Measurements from ENCODE around the gene PTBP1.

The PTBP1 gene

DNA sequence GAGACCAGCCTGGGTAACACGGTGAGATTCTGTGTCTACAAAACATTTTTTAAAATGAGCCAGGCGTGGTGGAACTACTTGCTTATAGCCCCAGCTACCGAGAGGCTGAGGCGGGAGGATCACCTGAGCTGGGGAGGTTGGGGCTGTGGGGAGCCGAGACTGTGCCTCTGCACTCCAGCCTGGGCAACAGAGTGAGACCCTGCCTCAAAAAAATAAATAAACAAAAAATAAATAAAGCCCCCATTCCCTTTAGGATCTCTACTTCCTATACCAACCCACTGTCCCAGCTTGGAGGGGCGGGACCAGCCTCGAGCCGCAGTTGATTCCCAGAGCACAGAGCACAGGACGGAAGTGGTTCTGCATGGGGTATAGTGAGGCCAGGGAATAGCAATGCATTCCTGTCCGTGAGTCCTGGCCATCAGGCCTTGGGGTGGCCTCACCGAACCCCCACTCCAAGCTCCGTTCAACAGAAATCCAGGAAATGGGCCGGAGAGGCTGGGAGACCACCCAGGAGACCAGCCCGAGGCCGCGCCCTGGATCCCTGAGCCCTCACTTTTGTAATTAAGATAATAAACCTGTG lies 4.9 kb upstream of the PTBP1 start:
- H3K4me3 ChIP-seq (ENCODE audit: low read depth, low read length, poor library complexity, severe bottlenecking): no peak overlapping the region
- H3K79me2 ChIP-seq (ENCODE audit: insufficient read depth, low read length): no peaks in the 10 kb centered on the region
- no peaks in the 10 kb centered on the region for H3F3A ChIP-seq (ENCODE audit: insufficient read depth, low read length)
- H3K9me2 ChIP-seq (ENCODE audit: low read depth, low read length): no peaks in the 10 kb centered on the region
- H3K36me3 ChIP-seq (ENCODE audit: insufficient read depth, low read length): no peaks in the 10 kb centered on the region
- no peaks in the 10 kb centered on the region for H3K9me3 ChIP-seq (ENCODE audit: low read length)
- no peak overlapping the region for H3K27ac ChIP-seq (ENCODE audit: low read depth, low read length, poor library complexity, severe bottlenecking)
- H3K27me3 ChIP-seq (ENCODE audit: insufficient read depth, low read length): peaks cover 7% of the 10 kb centered on the region; the same call in 1 of the 2 replicates
- TF ChIP-seq, protein P1, sequence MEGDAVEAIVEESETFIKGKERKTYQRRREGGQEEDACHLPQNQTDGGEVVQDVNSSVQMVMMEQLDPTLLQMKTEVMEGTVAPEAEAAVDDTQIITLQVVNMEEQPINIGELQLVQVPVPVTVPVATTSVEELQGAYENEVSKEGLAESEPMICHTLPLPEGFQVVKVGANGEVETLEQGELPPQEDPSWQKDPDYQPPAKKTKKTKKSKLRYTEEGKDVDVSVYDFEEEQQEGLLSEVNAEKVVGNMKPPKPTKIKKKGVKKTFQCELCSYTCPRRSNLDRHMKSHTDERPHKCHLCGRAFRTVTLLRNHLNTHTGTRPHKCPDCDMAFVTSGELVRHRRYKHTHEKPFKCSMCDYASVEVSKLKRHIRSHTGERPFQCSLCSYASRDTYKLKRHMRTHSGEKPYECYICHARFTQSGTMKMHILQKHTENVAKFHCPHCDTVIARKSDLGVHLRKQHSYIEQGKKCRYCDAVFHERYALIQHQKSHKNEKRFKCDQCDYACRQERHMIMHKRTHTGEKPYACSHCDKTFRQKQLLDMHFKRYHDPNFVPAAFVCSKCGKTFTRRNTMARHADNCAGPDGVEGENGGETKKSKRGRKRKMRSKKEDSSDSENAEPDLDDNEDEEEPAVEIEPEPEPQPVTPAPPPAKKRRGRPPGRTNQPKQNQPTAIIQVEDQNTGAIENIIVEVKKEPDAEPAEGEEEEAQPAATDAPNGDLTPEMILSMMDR (IDR thresholded peaks at IDR 0.05; ENCODE audit: low read length): no peak
- no peak for TF ChIP-seq EZH2 (IDR thresholded peaks at IDR 0.05; ENCODE audit: borderline replicate concordance, low read length)
- H3K4me2 ChIP-seq (ENCODE audit: low read length): no peak overlapping the region
- H3K9ac ChIP-seq (ENCODE audit: low read length): no peak overlapping the region
- H3K4me1 ChIP-seq (ENCODE audit: insufficient read depth, low read length, severe bottlenecking): peaks cover 11% of the 10 kb centered on the region
- no peak overlapping the region for H2AFZ ChIP-seq (ENCODE audit: low read length)
- no peaks in the 10 kb centered on the region for H4K20me1 ChIP-seq (ENCODE audit: insufficient read depth, low read length)

DNA sequence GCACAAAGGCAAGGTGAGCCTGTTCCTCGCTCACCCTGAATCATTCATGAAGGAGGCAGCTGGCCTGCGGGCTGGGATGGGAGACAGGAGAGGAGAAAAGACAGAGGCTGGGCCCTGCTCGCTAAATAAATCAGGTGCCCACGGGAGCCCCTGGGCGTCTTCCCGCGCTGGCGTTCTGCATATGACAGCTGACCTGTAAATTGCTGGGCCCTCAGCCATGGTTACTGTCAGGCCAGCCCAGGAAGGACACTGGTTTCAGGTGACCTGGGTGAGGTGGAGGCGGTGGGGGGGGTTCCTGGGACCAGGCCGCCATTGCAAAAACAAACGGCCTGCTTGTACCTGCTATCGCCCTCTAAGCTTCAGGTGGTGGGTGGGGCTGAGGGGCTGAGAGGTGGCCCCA lies 3.4 kb upstream of the PTBP1 start:
- no peak overlapping the region for H3K4me2 ChIP-seq (ENCODE audit: low read length)
- H3K4me1 ChIP-seq (ENCODE audit: insufficient read depth, low read length, severe bottlenecking): peaks cover 13% of the 10 kb centered on the region
- H3K9me2 ChIP-seq (ENCODE audit: low read depth, low read length): no peaks in the 10 kb centered on the region
- H4K20me1 ChIP-seq (ENCODE audit: insufficient read depth, low read length): no peaks in the 10 kb centered on the region
- H3K27me3 ChIP-seq (ENCODE audit: insufficient read depth, low read length): no peaks in the 10 kb centered on the region
- H3K27ac ChIP-seq (ENCODE audit: low read depth, low read length, poor library complexity, severe bottlenecking): no peak overlapping the region
- no peak overlapping the region for H3K4me3 ChIP-seq (ENCODE audit: low read depth, low read length, poor library complexity, severe bottlenecking)
- peaks cover 9% of the 10 kb centered on the region for H3K36me3 ChIP-seq (ENCODE audit: insufficient read depth, low read length)
- TF ChIP-seq, protein P1 (IDR thresholded peaks at IDR 0.05; ENCODE audit: low read length): no peak
- TF ChIP-seq EZH2 (IDR thresholded peaks at IDR 0.05; ENCODE audit: borderline replicate concordance, low read length): no peak
- H2AFZ ChIP-seq (ENCODE audit: low read length): no peak overlapping the region
- peaks cover 10% of the 10 kb centered on the region for H3K79me2 ChIP-seq (ENCODE audit: insufficient read depth, low read length)
- H3K9ac ChIP-seq (ENCODE audit: low read length): no peak overlapping the region
- H3K9me3 ChIP-seq (ENCODE audit: low read length): no peaks in the 10 kb centered on the region
- H3F3A ChIP-seq (ENCODE audit: insufficient read depth, low read length): no peaks in the 10 kb centered on the region

DNA sequence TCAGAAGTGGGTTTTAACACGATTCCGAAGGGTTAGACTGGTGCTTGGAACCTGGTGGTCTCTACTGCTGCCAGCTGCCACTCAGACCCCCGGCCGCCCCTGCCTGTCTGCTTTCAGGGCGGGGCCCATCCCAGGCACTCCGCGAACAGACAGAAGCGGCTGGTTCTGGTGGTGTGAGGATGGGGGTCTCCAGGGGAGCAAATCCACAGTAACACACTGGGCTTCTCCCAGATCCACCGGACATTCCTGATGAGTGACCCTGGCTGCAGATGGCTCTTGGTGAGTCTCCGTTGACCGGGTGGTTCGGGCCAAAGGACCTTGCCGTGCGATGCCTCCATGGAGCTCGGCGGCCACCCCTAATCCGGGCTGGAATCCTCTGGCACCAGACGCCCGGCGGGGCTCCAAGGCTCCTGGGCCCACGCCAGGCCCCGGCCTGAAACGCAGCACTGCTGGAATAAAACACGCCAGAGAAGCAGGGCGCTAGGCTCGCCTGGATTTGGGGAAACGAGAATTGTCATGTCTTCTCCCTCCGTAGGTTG lies 2.1 kb upstream of the PTBP1 start:
- Histone ChIP-seq H3K4me3 (ENCODE audit: low read depth, low read length, poor library complexity, severe bottlenecking) (no peak overlapping the region), H3F3A (ENCODE audit: insufficient read depth, low read length) (no peaks in the 10 kb centered on the region), H2AFZ (ENCODE audit: low read length) (no peak overlapping the region), H3K9me2 (ENCODE audit: low read depth, low read length) (no peaks in the 10 kb centered on the region), H4K20me1 (ENCODE audit: insufficient read depth, low read length) (no peaks in the 10 kb centered on the region), H3K27ac (ENCODE audit: low read depth, low read length, poor library complexity, severe bottlenecking) (no peak overlapping the region), H3K4me1 (ENCODE audit: insufficient read depth, low read length, severe bottlenecking) (peaks cover 23% of the 10 kb centered on the region), H3K79me2 (ENCODE audit: insufficient read depth, low read length) (peaks cover 23% of the 10 kb centered on the region), H3K9ac (ENCODE audit: low read length) (no peak overlapping the region), H3K4me2 (ENCODE audit: low read length) (no peak overlapping the region), H3K9me3 (ENCODE audit: low read length) (no peaks in the 10 kb centered on the region), H3K36me3 (ENCODE audit: insufficient read depth, low read length) (peaks cover 22% of the 10 kb centered on the region), H3K27me3 (ENCODE audit: insufficient read depth, low read length) (no peaks in the 10 kb centered on the region)
- TF ChIP-seq, protein P1 (IDR thresholded peaks at IDR 0.05; ENCODE audit: low read length): no peak
- no peak for TF ChIP-seq EZH2 (IDR thresholded peaks at IDR 0.05; ENCODE audit: borderline replicate concordance, low read length)
